GM23338 (cell line): ENCODE data around the gene NADK2. TPM values are rescaled to one million over a fixed set of nuclear protein-coding genes. Genes with fewer than 3 reads are reported as not detected.
A peak's percentile ranks its signal among the peaks of the same experiment; 100 is the strongest.

Source experiments
- ATAC-seq: fragments of 200-7000 bp; cut with Tn5 transposase; 3 replicates; pipeline ENCODE4 v1.9.1; 2020
- DNase-seq: peaks from one replicate; pipeline ENCODE4 v3.0.0-alpha.2; 2015; ENCODE audit warnings: low spot score
- H2AFZ ChIP-seq: fragments of 200-600 bp; sonication (generic); 2 replicates; pipeline ENCODE4 v1.8.0; 2016; ENCODE audit warnings: antibody characterized with exemption, mild to moderate bottlenecking, moderate library complexity
- H3F3A ChIP-seq: fragments of 200-600 bp; sonication (generic); replicated peaks from 2 replicates; pipeline ENCODE4 v1.8.0; 2017; ENCODE audit warnings: antibody characterized with exemption, mixed run types, low read depth
- H3K27ac ChIP-seq: fragments of 200-600 bp; sonication (generic); 2 replicates; pipeline ENCODE4 v1.6.1; 2016; ENCODE audit warnings: low read depth
- H3K27me3 ChIP-seq: fragments of 200-600 bp; sonication (generic); 2 replicates; pipeline ENCODE4 v1.8.0; 2016; ENCODE audit warnings: mild to moderate bottlenecking, mixed run types, moderate library complexity; ENCODE audit not compliant: insufficient read depth
- H3K36me3 ChIP-seq: fragments of 200-600 bp; sonication (generic); 2 replicates; pipeline ENCODE4 v1.8.0; 2016; ENCODE audit warnings: mild to moderate bottlenecking; ENCODE audit not compliant: insufficient read depth
- H3K4me1 ChIP-seq: fragments of 200-600 bp; sonication (generic); 2 replicates; pipeline ENCODE4 v1.8.0; 2016; ENCODE audit warnings: mild to moderate bottlenecking, moderate library complexity; ENCODE audit not compliant: insufficient read depth
- H3K4me2 ChIP-seq: fragments of 200-600 bp; sonication (generic); 2 replicates; pipeline ENCODE4 v1.7.1; 2017; ENCODE audit warnings: mixed run types
- H3K4me3 ChIP-seq: fragments of 200-600 bp; sonication (generic); 2 replicates; pipeline ENCODE4 v1.6.1; 2016; ENCODE audit warnings: mixed run types
- H3K79me2 ChIP-seq: fragments of 200-600 bp; sonication (generic); replicated peaks from 2 replicates; pipeline ENCODE4 v1.8.0; 2017; ENCODE audit warnings: mild to moderate bottlenecking; ENCODE audit not compliant: insufficient read depth
- H3K9me2 ChIP-seq: fragments of 200-600 bp; sonication (generic); 2 replicates; pipeline ENCODE4 v1.8.0; 2017; ENCODE audit not compliant: insufficient read depth
- H4K20me1 ChIP-seq: fragments of 200-600 bp; sonication (generic); replicated peaks from 2 replicates; pipeline ENCODE4 v1.8.0; 2017; ENCODE audit warnings: mild to moderate bottlenecking; ENCODE audit not compliant: insufficient read depth
- H3K27ac Mint-ChIP-seq: 2 replicates; pipeline ENCODE4 v1.8.0; 2020; ENCODE audit warnings: inconsistent platforms, mild to moderate bottlenecking, moderate library complexity, mixed read lengths
- H3K27me3 Mint-ChIP-seq: 3 replicates; pipeline ENCODE4 v1.8.0; 2022; ENCODE audit warnings: low read depth, mild to moderate bottlenecking, moderate library complexity, mixed read lengths, inconsistent platforms; ENCODE audit not compliant: insufficient read depth, poor library complexity
- H3K36me3 Mint-ChIP-seq: 3 replicates; pipeline ENCODE4 v1.8.0; 2021; ENCODE audit warnings: low read depth, mild to moderate bottlenecking, inconsistent platforms, moderate library complexity, mixed read lengths
- H3K4me1 Mint-ChIP-seq: 3 replicates; pipeline ENCODE4 v1.8.0; 2020; ENCODE audit warnings: mild to moderate bottlenecking, inconsistent platforms, mixed read lengths
- H3K4me3 Mint-ChIP-seq: 3 replicates; pipeline ENCODE4 v1.8.0; 2021; ENCODE audit warnings: moderate library complexity, mild to moderate bottlenecking, inconsistent platforms, mixed read lengths
- H3K9me3 Mint-ChIP-seq: 3 replicates; pipeline ENCODE4 v1.8.0; 2020; ENCODE audit warnings: moderate library complexity, mild to moderate bottlenecking, inconsistent platforms, mixed read lengths
- CREB1 ChIP-seq: fragments of 250-450 bp; sonication (Bioruptor Pico); IDR thresholded peaks from 2 replicates; pipeline ENCODE4 v1.5.0; 2020; ENCODE audit warnings: low read depth, mild to moderate bottlenecking, moderate library complexity
- EZH2 ChIP-seq: fragments of 200-600 bp; sonication (generic); IDR thresholded peaks from one replicate; pipeline ENCODE4 v1.8.0; 2017; ENCODE audit warnings: antibody characterized with exemption, mild to moderate bottlenecking, low read depth; ENCODE audit not compliant: unreplicated experiment
- EZH2phosphoT487 ChIP-seq: fragments of 200-600 bp; sonication (generic); IDR thresholded peaks from one replicate; pipeline ENCODE4 v1.8.1; 2018; ENCODE audit warnings: antibody characterized with exemption; ENCODE audit not compliant: unreplicated experiment
- JUNB ChIP-seq: IDR thresholded peaks from one replicate; pipeline ENCODE4 v1.6.1; 2016; ENCODE audit warnings: antibody characterized with exemption; ENCODE audit not compliant: unreplicated experiment
- NANOG ChIP-seq: IDR thresholded peaks from 2 replicates; pipeline ENCODE4 v1.6.1; 2016; ENCODE audit warnings: antibody characterized with exemption, borderline replicate concordance
- POLR2AphosphoS5 ChIP-seq: IDR thresholded peaks from 2 replicates; pipeline ENCODE4 v1.6.1; 2016; ENCODE audit warnings: antibody characterized with exemption, low read depth
- STAT1 ChIP-seq: IDR thresholded peaks from one replicate; pipeline ENCODE4 v1.6.1; 2016; ENCODE audit warnings: antibody characterized with exemption; ENCODE audit not compliant: unreplicated experiment
- ZNF114 ChIP-seq: fragments of 250-450 bp; sonication (Bioruptor Pico); IDR thresholded peaks from 2 replicates; pipeline ENCODE4 v1.5.0; 2020; ENCODE audit warnings: mild to moderate bottlenecking, moderate library complexity
- ZNF331 ChIP-seq: fragments of 250-450 bp; sonication (Bioruptor Pico); IDR thresholded peaks from 2 replicates; pipeline ENCODE4 v1.5.0; 2020; ENCODE audit warnings: low read depth, mild to moderate bottlenecking, moderate library complexity
- polyA plus RNA-seq: library from polyadenylated mRNA; unstranded; fragments of >200 nt; fragmentation: Nextera tagmentation; extraction: Ambion mirVana; gene quantifications from 2 replicates; pipeline ENCODE4 v1.2.1, GENCODE V29; 2016
- total RNA-seq: library from RNA; depleted of rRNA; stranded (reverse); fragments of >200 nt; shearing (Covaris generic); gene quantifications from 2 replicates; pipeline ENCODE4 v1.2.3, GENCODE V29; 2014
- TF ChIP-seq, protein P1 (sequence below), 2 experiments: fragments of 200-600 bp in 1 of 2; sonication (generic) in 1 of 2; conservative IDR thresholded peaks; 2 replicates each; pipeline versions ENCODE4 v1.5.1 to v1.6.1; 2016 to 2017; ENCODE audit warnings: antibody characterized with exemption in 2 of 2, low read depth in 2 of 2, mild to moderate bottlenecking in 2 of 2, moderate library complexity in 1 of 2
- TF ChIP-seq, protein P2 (sequence below): IDR thresholded peaks from 2 replicates; pipeline ENCODE4 v1.6.1; 2016; ENCODE audit warnings: antibody characterized with exemption
- TF ChIP-seq, protein P3 (sequence below): IDR thresholded peaks from one replicate; pipeline ENCODE4 v1.6.1; 2018; ENCODE audit warnings: antibody characterized with exemption; ENCODE audit not compliant: unreplicated experiment

The NADK2 gene
- total and polyA plus RNA-seq, 2 experiments from 2014 or later = 4.5 to 16.0 TPM

DNA sequence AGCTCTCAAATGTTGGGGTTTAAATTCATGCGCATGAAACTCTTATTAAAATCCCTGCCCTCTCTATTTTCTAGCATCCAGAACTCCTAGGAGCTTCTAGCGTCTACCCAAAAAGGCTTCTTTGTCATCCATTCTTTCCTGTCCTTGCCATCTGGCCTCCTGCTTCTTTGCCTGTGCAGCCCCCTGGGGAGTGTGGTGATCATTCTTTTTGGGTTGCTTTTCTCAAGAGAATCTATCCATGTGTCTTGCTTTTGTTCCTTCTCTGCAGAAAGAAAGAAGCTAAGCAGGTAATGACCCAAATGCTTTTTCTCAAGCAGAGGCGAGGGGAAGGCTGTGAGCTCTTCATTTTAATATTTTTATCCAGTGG is 63.2 kb downstream of the NADK2 start (continued):
- no peak for TF ChIP-seq JUNB

DNA sequence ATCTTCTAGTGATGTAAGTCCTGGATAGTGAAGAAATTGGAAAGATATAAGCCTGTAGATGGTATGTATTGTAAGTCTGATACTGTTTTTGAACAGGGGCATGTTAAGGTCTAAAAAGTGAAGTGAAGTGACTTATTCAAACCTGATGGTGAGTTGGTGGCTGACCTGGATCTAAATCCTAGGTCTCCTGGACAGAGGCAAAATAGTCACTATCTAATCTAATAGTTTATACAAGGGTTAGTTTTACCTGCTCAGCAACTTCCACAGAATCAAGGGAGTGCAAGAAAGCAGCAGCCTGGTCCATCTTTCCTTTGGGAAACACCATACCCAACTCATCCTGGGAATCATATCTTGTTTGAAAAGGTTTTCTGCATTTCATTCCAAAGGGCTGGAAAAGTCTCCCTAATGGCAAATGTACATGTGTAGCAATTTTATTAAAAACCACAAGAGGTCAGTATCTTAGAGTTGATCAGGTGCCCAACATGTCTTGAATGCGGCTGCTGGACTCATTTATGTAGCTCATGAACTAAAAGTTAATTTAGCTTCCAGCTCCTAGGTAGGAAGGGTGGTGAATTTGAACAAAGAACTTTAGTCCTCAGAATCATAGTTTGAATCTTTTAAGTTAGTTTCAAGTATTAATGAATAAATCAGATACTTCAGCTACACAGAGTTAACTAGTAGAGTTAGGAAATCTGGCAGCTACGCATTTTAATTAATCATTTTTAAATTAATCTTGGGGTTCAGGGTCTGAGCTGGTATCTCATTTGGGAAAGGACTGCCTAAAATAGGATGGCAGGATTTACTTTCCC is 63.8 kb downstream of the NADK2 start:
- Histone ChIP-seq H3K79me2 (no peaks in the 10 kb centered on the region), H3K9me2 (no peaks in the 10 kb centered on the region), H3K4me2 (no peak overlapping the region), H3K27ac (no peak overlapping the region), H2AFZ (no peak overlapping the region), H3K4me1 (no peaks in the 10 kb centered on the region), H4K20me1 (no peaks in the 10 kb centered on the region), H3K36me3 (peaks cover 47% of the 10 kb centered on the region), H3F3A (no peaks in the 10 kb centered on the region), H3K27me3 (no peaks in the 10 kb centered on the region), H3K4me3 (no peak overlapping the region)
- Mint-ChIP-seq H3K27me3 (no peaks in the 10 kb centered on the region), H3K9me3 (no peaks in the 10 kb centered on the region), H3K4me1 (no peaks in the 10 kb centered on the region), H3K4me3 (no peak overlapping the region), H3K27ac (no peak overlapping the region), H3K36me3 (peaks cover 81% of the 10 kb centered on the region)
- DNase-seq (peak; percentile 14), ATAC-seq (no peak)
- TF ChIP-seq, protein P1, sequence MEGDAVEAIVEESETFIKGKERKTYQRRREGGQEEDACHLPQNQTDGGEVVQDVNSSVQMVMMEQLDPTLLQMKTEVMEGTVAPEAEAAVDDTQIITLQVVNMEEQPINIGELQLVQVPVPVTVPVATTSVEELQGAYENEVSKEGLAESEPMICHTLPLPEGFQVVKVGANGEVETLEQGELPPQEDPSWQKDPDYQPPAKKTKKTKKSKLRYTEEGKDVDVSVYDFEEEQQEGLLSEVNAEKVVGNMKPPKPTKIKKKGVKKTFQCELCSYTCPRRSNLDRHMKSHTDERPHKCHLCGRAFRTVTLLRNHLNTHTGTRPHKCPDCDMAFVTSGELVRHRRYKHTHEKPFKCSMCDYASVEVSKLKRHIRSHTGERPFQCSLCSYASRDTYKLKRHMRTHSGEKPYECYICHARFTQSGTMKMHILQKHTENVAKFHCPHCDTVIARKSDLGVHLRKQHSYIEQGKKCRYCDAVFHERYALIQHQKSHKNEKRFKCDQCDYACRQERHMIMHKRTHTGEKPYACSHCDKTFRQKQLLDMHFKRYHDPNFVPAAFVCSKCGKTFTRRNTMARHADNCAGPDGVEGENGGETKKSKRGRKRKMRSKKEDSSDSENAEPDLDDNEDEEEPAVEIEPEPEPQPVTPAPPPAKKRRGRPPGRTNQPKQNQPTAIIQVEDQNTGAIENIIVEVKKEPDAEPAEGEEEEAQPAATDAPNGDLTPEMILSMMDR (conservative IDR thresholded peaks at IDR 0.05; ENCODE audit: low read depth in 2 of 2) = peak in 1 of 2 experiments; percentile 41; a peak in 3 of 4 replicates
- no peak for TF ChIP-seq CREB1
- TF ChIP-seq EZH2 = no peak

DNA sequence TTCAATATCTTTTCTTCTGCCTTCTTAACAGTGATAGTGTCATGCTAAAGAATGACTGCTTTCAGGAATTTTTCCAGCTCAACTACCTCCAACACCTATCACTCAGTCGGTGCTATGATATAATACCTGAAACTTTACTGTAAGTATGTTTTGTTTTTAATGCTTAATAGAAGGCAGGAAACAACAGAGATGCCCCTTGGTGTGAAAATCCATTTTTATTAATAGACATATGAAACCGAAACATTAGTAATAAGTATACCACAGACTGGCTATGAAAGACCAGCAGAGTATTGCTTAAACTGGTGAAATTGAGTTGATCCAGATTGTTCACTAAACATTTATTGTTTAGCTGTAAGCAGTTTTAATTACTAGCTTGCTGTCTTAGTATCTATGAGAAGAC is 64.6 kb downstream of the NADK2 start:
- Histone ChIP-seq H3K27me3 (no peaks in the 10 kb centered on the region), H3K36me3 (peaks cover 52% of the 10 kb centered on the region), H3K4me2 (no peak overlapping the region), H3F3A (no peaks in the 10 kb centered on the region), H3K27ac (no peak overlapping the region), H3K9me2 (no peaks in the 10 kb centered on the region), H2AFZ (no peak overlapping the region), H3K4me1 (no peaks in the 10 kb centered on the region), H3K79me2 (no peaks in the 10 kb centered on the region), H4K20me1 (no peaks in the 10 kb centered on the region), H3K4me3 (no peak overlapping the region)
- H3K27me3 Mint-ChIP-seq = no peaks in the 10 kb centered on the region
- DNase-seq = no peak
- no peak overlapping the region for H3K4me3 Mint-ChIP-seq
- H3K9me3 Mint-ChIP-seq = no peaks in the 10 kb centered on the region
- TF ChIP-seq POLR2AphosphoS5 = no peak
- TF ChIP-seq, protein P2, sequence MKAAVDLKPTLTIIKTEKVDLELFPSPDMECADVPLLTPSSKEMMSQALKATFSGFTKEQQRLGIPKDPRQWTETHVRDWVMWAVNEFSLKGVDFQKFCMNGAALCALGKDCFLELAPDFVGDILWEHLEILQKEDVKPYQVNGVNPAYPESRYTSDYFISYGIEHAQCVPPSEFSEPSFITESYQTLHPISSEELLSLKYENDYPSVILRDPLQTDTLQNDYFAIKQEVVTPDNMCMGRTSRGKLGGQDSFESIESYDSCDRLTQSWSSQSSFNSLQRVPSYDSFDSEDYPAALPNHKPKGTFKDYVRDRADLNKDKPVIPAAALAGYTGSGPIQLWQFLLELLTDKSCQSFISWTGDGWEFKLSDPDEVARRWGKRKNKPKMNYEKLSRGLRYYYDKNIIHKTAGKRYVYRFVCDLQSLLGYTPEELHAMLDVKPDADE = no peak
- TF ChIP-seq EZH2 = no peak
- TF ChIP-seq, protein P1 (conservative IDR thresholded peaks at IDR 0.05; ENCODE audit: low read depth in 2 of 2) = no peak
- TF ChIP-seq ZNF114 (CRISPR knock-in tag) = no peak
- TF ChIP-seq ZNF331 (CRISPR knock-in tag) = no peak
- TF ChIP-seq, protein P3, sequence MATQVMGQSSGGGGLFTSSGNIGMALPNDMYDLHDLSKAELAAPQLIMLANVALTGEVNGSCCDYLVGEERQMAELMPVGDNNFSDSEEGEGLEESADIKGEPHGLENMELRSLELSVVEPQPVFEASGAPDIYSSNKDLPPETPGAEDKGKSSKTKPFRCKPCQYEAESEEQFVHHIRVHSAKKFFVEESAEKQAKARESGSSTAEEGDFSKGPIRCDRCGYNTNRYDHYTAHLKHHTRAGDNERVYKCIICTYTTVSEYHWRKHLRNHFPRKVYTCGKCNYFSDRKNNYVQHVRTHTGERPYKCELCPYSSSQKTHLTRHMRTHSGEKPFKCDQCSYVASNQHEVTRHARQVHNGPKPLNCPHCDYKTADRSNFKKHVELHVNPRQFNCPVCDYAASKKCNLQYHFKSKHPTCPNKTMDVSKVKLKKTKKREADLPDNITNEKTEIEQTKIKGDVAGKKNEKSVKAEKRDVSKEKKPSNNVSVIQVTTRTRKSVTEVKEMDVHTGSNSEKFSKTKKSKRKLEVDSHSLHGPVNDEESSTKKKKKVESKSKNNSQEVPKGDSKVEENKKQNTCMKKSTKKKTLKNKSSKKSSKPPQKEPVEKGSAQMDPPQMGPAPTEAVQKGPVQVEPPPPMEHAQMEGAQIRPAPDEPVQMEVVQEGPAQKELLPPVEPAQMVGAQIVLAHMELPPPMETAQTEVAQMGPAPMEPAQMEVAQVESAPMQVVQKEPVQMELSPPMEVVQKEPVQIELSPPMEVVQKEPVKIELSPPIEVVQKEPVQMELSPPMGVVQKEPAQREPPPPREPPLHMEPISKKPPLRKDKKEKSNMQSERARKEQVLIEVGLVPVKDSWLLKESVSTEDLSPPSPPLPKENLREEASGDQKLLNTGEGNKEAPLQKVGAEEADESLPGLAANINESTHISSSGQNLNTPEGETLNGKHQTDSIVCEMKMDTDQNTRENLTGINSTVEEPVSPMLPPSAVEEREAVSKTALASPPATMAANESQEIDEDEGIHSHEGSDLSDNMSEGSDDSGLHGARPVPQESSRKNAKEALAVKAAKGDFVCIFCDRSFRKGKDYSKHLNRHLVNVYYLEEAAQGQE = no peak
- no peak for TF ChIP-seq STAT1
- no peak for TF ChIP-seq JUNB
- no peak for TF ChIP-seq NANOG
- TF ChIP-seq EZH2phosphoT487 = no peak
- H3K36me3 Mint-ChIP-seq = peaks cover 81% of the 10 kb centered on the region
- no peak for ATAC-seq
- no peak overlapping the region for H3K27ac Mint-ChIP-seq
- no peaks in the 10 kb centered on the region for H3K4me1 Mint-ChIP-seq
